HepG2 (cell line): ENCODE results near the gene GGNBP2. TPM values are rescaled to one million over a fixed set of nuclear protein-coding genes. Genes with fewer than 3 reads are reported as not detected.

Source experiments
- EEA1 ChIP-seq: sonication (generic); formaldehyde crosslinking; IDR thresholded peaks from 2 replicates; pipeline ENCODE4 v1.5.1; 2020; ENCODE audit warnings: mild to moderate bottlenecking, missing genetic modification reagents, borderline replicate concordance
- MBNL3 ChIP-seq: fragments of 250-450 bp; sonication (Bioruptor Pico); conservative IDR thresholded peaks from 2 replicates; pipeline ENCODE4 v1.8.0; 2022; ENCODE audit warnings: mild to moderate bottlenecking, inconsistent platforms
- NFATC3 ChIP-seq: sonication (generic); formaldehyde crosslinking; IDR thresholded peaks from 2 replicates; pipeline ENCODE4 v1.5.1; 2020; ENCODE audit warnings: mild to moderate bottlenecking, missing genetic modification reagents
- NR2C2 ChIP-seq: sonication (generic); formaldehyde crosslinking; IDR thresholded peaks from 2 replicates; pipeline ENCODE4 v1.4.0; 2020; ENCODE audit warnings: missing genetic modification reagents, mild to moderate bottlenecking, moderate library complexity, borderline replicate concordance
- PHF21A ChIP-seq: sonication (generic); formaldehyde crosslinking; IDR thresholded peaks from 2 replicates; pipeline ENCODE4 v1.5.0; 2020; ENCODE audit warnings: mild to moderate bottlenecking, missing genetic modification reagents
- SALL2 ChIP-seq: sonication (generic); formaldehyde crosslinking; IDR thresholded peaks from 2 replicates; pipeline ENCODE4 v1.8.1; 2023; ENCODE audit warnings: mild to moderate bottlenecking, missing genetic modification reagents, inconsistent platforms
- ZNF121 ChIP-seq: sonication (generic); formaldehyde crosslinking; IDR thresholded peaks from 2 replicates; pipeline ENCODE4 v1.5.0; 2020; ENCODE audit warnings: mild to moderate bottlenecking, missing genetic modification reagents
- ZNF839 ChIP-seq: sonication (generic); formaldehyde crosslinking; IDR thresholded peaks from 2 replicates; pipeline ENCODE4 v1.4.0; 2020; ENCODE audit warnings: missing genetic modification reagents, mild to moderate bottlenecking, borderline replicate concordance
- ZNF841 ChIP-seq: sonication (generic); formaldehyde crosslinking; IDR thresholded peaks from 2 replicates; pipeline ENCODE4 v1.8.1; 2023; ENCODE audit warnings: missing genetic modification reagents, borderline replicate concordance
- polyA plus RNA-seq, 8 experiments: library from polyadenylated mRNA; depleted of rRNA in 3 of 8; stranded (reverse) in 7 of 8; unstranded in 1 of 8; fragments of >200 nt; fragmentation: Illumina TruSeq in 4 of 8; extraction: Trizol in 4 of 8; gene quantifications; 2 replicates each; pipeline versions ENCODE4 v1.2.1 to v1.2.3, GENCODE V29; 2011 to 2016; ENCODE audit warnings: low read depth in 4 of 8, missing spikeins in 1 of 8, mixed read lengths in 1 of 8; ENCODE audit not compliant: insufficient read depth in 1 of 8
- total RNA-seq, 5 experiments: library from RNA; depleted of rRNA; stranded (reverse); fragments of >200 nt; fragmentation: Illumina TruSeq; extraction: Trizol; gene quantifications; 2 replicates each; pipeline ENCODE4 v1.2.3, GENCODE V29; 2016; ENCODE audit warnings: low read depth in 1 of 5
- TF ChIP-seq, protein P1 (sequence below): sonication (generic); formaldehyde crosslinking; IDR thresholded peaks from 2 replicates; pipeline ENCODE4 v1.5.1; 2020; ENCODE audit warnings: mild to moderate bottlenecking, missing genetic modification reagents, borderline replicate concordance
- TF ChIP-seq, protein P2 (sequence below): sonication (generic); formaldehyde crosslinking; IDR thresholded peaks from 2 replicates; pipeline ENCODE4 v1.9.0; 2021; ENCODE audit warnings: missing genetic modification reagents, mild to moderate bottlenecking, borderline replicate concordance
- TF ChIP-seq, protein P3 (sequence below): sonication (generic); formaldehyde crosslinking; conservative IDR thresholded peaks from 2 replicates; pipeline ENCODE4 v1.4.0; 2020; ENCODE audit warnings: missing genetic modification reagents
- TF ChIP-seq, protein P4 (sequence below): sonication (generic); formaldehyde crosslinking; IDR thresholded peaks from 2 replicates; pipeline ENCODE4 v1.4.0; 2020; ENCODE audit warnings: missing genetic modification reagents
- TF ChIP-seq, protein P5 (sequence below): sonication (generic); formaldehyde crosslinking; IDR thresholded peaks from 2 replicates; pipeline ENCODE4 v1.5.0; 2020; ENCODE audit warnings: mild to moderate bottlenecking, low read depth, missing genetic modification reagents, borderline replicate concordance
- TF ChIP-seq, protein P6 (sequence below): sonication (generic); formaldehyde crosslinking; IDR thresholded peaks from 2 replicates; pipeline ENCODE4 v1.5.0; 2020; ENCODE audit warnings: mild to moderate bottlenecking, missing genetic modification reagents, borderline replicate concordance

The GGNBP2 gene
- total and polyA plus RNA-seq, 2 of the 13 experiments (the other 11 are each of a cell fraction or from before 2014, with no cell fraction given) = 53.3 to 84.2 TPM

DNA sequence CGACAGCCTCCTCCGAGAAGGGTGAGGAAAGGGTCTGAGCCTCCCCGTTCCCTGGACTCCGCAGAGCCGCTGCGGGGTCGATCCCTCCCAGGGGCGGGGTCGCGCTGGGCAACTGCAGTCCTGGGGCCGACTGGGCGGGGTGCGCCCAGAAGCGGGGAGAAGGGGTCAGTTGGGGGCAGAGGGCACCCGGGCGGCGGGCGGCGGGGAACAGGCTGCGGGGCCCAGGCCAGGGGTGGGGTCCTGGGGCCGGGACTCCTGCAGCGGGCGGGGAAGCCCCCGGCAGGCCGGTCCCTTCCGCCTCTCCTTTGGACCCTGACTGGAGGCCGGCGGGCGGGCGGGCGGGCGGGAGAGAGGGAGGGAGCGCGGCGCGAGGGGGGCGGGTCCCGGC is 352 bp downstream of the GGNBP2 start (continued):
- TF ChIP-seq, protein P1, sequence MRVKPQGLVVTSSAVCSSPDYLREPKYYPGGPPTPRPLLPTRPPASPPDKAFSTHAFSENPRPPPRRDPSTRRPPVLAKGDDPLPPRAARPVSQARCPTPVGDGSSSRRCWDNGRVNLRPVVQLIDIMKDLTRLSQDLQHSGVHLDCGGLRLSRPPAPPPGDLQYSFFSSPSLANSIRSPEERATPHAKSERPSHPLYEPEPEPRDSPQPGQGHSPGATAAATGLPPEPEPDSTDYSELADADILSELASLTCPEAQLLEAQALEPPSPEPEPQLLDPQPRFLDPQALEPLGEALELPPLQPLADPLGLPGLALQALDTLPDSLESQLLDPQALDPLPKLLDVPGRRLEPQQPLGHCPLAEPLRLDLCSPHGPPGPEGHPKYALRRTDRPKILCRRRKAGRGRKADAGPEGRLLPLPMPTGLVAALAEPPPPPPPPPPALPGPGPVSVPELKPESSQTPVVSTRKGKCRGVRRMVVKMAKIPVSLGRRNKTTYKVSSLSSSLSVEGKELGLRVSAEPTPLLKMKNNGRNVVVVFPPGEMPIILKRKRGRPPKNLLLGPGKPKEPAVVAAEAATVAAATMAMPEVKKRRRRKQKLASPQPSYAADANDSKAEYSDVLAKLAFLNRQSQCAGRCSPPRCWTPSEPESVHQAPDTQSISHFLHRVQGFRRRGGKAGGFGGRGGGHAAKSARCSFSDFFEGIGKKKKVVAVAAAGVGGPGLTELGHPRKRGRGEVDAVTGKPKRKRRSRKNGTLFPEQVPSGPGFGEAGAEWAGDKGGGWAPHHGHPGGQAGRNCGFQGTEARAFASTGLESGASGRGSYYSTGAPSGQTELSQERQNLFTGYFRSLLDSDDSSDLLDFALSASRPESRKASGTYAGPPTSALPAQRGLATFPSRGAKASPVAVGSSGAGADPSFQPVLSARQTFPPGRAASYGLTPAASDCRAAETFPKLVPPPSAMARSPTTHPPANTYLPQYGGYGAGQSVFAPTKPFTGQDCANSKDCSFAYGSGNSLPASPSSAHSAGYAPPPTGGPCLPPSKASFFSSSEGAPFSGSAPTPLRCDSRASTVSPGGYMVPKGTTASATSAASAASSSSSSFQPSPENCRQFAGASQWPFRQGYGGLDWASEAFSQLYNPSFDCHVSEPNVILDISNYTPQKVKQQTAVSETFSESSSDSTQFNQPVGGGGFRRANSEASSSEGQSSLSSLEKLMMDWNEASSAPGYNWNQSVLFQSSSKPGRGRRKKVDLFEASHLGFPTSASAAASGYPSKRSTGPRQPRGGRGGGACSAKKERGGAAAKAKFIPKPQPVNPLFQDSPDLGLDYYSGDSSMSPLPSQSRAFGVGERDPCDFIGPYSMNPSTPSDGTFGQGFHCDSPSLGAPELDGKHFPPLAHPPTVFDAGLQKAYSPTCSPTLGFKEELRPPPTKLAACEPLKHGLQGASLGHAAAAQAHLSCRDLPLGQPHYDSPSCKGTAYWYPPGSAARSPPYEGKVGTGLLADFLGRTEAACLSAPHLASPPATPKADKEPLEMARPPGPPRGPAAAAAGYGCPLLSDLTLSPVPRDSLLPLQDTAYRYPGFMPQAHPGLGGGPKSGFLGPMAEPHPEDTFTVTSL (CRISPR knock-in tag) = no peak
- TF ChIP-seq EEA1 (CRISPR knock-in tag) (no peak), ZNF841 (peak; percentile 70; the same call in 1 of the 2 replicates), NFATC3 (CRISPR knock-in tag) (no peak), ZNF121 (CRISPR knock-in tag) (no peak), ZNF839 (CRISPR knock-in tag) (no peak), MBNL3 (no peak), SALL2 (peak; percentile 52; the same call in 1 of the 2 replicates), PHF21A (CRISPR knock-in tag) (no peak), NR2C2 (CRISPR knock-in tag) (no peak)
- TF ChIP-seq, protein P2, sequence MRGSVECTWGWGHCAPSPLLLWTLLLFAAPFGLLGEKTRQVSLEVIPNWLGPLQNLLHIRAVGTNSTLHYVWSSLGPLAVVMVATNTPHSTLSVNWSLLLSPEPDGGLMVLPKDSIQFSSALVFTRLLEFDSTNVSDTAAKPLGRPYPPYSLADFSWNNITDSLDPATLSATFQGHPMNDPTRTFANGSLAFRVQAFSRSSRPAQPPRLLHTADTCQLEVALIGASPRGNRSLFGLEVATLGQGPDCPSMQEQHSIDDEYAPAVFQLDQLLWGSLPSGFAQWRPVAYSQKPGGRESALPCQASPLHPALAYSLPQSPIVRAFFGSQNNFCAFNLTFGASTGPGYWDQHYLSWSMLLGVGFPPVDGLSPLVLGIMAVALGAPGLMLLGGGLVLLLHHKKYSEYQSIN (CRISPR knock-in tag) = no peak
- TF ChIP-seq, protein P3, sequence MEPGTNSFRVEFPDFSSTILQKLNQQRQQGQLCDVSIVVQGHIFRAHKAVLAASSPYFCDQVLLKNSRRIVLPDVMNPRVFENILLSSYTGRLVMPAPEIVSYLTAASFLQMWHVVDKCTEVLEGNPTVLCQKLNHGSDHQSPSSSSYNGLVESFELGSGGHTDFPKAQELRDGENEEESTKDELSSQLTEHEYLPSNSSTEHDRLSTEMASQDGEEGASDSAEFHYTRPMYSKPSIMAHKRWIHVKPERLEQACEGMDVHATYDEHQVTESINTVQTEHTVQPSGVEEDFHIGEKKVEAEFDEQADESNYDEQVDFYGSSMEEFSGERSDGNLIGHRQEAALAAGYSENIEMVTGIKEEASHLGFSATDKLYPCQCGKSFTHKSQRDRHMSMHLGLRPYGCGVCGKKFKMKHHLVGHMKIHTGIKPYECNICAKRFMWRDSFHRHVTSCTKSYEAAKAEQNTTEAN (CRISPR knock-in tag) = no peak; the same call in 1 of the 2 replicates
- TF ChIP-seq, protein P4, sequence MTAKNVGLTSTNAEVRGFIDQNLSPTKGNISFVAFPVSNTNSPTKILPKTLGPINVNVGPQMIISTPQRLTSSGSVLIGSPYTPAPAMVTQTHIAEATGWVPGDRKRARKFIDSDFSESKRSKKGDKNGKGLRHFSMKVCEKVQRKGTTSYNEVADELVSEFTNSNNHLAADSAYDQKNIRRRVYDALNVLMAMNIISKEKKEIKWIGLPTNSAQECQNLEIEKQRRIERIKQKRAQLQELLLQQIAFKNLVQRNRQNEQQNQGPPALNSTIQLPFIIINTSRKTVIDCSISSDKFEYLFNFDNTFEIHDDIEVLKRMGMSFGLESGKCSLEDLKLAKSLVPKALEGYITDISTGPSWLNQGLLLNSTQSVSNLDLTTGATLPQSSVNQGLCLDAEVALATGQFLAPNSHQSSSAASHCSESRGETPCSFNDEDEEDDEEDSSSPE (CRISPR knock-in tag) = no peak
- TF ChIP-seq, protein P5, sequence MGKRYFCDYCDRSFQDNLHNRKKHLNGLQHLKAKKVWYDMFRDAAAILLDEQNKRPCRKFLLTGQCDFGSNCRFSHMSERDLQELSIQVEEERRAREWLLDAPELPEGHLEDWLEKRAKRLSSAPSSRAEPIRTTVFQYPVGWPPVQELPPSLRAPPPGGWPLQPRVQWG (CRISPR knock-in tag) = no peak
- TF ChIP-seq, protein P6, sequence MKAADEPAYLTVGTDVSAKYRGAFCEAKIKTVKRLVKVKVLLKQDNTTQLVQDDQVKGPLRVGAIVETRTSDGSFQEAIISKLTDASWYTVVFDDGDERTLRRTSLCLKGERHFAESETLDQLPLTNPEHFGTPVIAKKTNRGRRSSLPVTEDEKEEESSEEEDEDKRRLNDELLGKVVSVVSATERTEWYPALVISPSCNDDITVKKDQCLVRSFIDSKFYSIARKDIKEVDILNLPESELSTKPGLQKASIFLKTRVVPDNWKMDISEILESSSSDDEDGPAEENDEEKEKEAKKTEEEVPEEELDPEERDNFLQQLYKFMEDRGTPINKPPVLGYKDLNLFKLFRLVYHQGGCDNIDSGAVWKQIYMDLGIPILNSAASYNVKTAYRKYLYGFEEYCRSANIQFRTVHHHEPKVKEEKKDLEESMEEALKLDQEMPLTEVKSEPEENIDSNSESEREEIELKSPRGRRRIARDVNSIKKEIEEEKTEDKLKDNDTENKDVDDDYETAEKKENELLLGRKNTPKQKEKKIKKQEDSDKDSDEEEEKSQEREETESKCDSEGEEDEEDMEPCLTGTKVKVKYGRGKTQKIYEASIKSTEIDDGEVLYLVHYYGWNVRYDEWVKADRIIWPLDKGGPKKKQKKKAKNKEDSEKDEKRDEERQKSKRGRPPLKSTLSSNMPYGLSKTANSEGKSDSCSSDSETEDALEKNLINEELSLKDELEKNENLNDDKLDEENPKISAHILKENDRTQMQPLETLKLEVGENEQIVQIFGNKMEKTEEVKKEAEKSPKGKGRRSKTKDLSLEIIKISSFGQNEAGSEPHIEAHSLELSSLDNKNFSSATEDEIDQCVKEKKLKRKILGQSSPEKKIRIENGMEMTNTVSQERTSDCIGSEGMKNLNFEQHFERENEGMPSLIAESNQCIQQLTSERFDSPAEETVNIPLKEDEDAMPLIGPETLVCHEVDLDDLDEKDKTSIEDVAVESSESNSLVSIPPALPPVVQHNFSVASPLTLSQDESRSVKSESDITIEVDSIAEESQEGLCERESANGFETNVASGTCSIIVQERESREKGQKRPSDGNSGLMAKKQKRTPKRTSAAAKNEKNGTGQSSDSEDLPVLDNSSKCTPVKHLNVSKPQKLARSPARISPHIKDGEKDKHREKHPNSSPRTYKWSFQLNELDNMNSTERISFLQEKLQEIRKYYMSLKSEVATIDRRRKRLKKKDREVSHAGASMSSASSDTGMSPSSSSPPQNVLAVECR = no peak
